ENCODE data around the gene MLXIPL.
"Not testable (repeated sequence)": the region's sequence is repeated elsewhere in the genome, so short reads cannot be mapped to it uniquely, and the experiment has no call there.

DNA sequence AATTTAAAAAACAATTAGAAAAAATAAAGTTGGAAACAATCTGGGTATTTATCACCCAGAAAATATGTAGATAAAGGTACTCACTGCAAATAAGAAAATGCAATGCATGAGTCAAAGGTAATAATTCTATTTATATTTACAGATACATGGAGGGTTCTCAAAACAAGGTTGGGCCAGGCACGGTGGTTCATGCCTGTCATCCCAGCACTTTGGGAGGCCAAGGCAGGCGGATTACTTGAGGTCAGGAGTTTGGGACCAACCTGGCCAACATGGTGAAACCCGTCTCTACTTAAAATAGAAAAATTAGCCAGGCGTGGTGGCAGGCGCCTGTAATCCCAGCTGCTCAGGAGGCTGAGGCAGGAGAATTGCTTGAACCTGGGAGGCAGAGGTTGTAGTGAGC is 74.2 kb downstream of the MLXIPL start:
- TF ChIP-seq, protein P1, sequence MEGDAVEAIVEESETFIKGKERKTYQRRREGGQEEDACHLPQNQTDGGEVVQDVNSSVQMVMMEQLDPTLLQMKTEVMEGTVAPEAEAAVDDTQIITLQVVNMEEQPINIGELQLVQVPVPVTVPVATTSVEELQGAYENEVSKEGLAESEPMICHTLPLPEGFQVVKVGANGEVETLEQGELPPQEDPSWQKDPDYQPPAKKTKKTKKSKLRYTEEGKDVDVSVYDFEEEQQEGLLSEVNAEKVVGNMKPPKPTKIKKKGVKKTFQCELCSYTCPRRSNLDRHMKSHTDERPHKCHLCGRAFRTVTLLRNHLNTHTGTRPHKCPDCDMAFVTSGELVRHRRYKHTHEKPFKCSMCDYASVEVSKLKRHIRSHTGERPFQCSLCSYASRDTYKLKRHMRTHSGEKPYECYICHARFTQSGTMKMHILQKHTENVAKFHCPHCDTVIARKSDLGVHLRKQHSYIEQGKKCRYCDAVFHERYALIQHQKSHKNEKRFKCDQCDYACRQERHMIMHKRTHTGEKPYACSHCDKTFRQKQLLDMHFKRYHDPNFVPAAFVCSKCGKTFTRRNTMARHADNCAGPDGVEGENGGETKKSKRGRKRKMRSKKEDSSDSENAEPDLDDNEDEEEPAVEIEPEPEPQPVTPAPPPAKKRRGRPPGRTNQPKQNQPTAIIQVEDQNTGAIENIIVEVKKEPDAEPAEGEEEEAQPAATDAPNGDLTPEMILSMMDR (IDR thresholded peaks at IDR 0.05) = not testable (repeated sequence)
- not testable (repeated sequence) for TF ChIP-seq EP300 (IDR thresholded peaks at IDR 0.05; ENCODE audit: low read depth); POLR2A (IDR thresholded peaks at IDR 0.05)
